GM18951 (cell line): ENCODE data around the gene SPAG17.
"Not testable (repeated sequence)": the region's sequence is repeated elsewhere in the genome, so short reads cannot be mapped to it uniquely, and the experiment has no call there.

Source experiments
- POLR2A ChIP-seq: IDR thresholded peaks from 4 replicates; pipeline ENCODE4 v1.6.1; 2011; ENCODE audit warnings: mild to moderate bottlenecking; ENCODE audit not compliant: insufficient read length, insufficient read depth; ENCODE audit errors: extremely low read depth
- in situ Hi-C: fragments of 300-500 bp; cut with MboI; formaldehyde crosslinking; loops from one replicate; pipeline ENCODE4 v1.12.0; 2022; ENCODE audit warnings: low sequenced_read_pairs, mixed read lengths, inconsistent platforms; ENCODE audit not compliant: unreplicated experiment

SPAG17 gene

GRCh38 chr1:117942293-117942692, 242.7 kb downstream of the SPAG17 start:
- TF ChIP-seq POLR2A, result no peak

GRCh38 chr1:117933769-117934168, 251.3 kb downstream of the SPAG17 start:
- no peak for TF ChIP-seq POLR2A
- in situ Hi-C loops, result no loop called here

More at GRCh38 chr1:117942293-117942692, 242.7 kb downstream of the SPAG17 start:
- in situ Hi-C loops, result no loop called here

DNA sequence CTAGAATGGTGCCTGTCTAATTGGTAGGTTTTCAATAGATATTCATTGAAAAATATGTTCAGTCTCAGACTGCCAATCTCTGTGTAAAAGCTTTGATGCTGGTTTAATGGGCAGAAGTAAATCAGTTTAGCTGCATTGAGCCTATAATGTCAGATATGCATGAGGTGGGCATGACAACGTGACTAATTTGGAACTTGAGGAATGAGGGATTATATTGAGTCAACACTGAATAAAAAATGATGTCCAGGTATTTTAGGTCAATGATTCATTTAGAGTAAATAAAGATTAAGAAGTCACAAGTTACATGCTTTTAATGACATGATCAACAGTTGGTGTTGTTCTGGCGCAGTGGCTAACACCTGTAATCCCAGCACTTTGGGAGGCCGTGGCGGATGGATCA, 252.5 kb downstream of the SPAG17 start:
- no peak for TF ChIP-seq POLR2A
- in situ Hi-C loops, result no loop called here

- in situ Hi-C loops, result no loop called here
- no peak for TF ChIP-seq POLR2A
These were observed 254.5 kb downstream of the SPAG17 start for GRCh38 chr1:117930484-117930883.

- in situ Hi-C loops, result no loop called here
- TF ChIP-seq POLR2A, result no peak
These were observed 254.9 kb downstream of the SPAG17 start for GRCh38 chr1:117930173-117930447.

- TF ChIP-seq POLR2A, result peak; percentile 80
- in situ Hi-C loops, result no loop called here
These were observed 255.5 kb downstream of the SPAG17 start, which contains the start of the genes GDAP2 and WDR3 for GRCh38 chr1:117929343-117930172. Gene GDAP2, minus strand, starts transcription at chr1:117929621. Its CDS starts 9,264 bp downstream, at chr1:117920357. Gene WDR3, plus strand, starts transcription at chr1:117929739. Its CDS starts 3,581 bp downstream, at chr1:117933320.

DNA sequence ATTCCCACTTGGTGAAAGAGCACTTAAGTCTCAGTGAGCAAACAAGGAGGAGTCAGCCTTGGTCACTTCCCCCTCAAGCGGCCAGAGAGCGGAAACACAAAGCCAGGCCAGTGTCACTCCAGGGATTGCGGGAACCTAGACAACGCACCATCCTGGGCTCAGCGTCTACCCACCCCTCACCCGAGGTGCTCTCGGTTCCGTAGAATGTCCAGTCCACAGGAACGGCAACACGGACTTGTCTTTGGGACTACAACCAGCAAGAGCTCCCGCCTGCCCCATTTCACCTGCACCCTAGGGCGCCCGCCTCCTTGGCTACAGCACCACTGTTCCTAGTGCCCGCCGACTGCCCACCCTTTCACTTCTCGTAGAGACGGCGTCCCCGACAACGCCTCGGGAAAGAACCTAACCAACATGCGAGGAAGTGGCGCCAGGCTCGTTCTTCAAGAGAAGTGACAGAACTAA, 256.1 kb downstream of the SPAG17 start:
- in situ Hi-C loops, result no loop called here
- no peak for TF ChIP-seq POLR2A

DNA sequence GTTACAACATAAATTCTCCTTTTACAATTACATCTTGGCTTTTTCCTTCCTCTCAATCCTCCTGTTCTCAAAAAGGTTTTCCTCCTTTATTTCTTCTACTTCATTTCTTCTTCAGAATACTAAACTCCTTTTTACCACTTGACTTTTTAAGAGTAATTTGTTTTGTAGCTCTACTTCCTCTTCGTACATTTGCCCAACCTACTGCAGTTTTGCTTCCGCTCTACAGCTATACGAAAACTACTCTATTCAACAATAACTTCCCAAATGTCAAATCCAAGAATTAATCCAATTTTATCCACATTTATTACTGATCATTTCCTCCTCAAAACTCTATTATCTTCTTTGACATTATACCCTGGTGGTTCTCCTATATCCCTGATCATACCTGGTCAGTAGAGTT, 259.0 kb downstream of the SPAG17 start:
- in situ Hi-C loops, result no loop called here
- no peak for TF ChIP-seq POLR2A

- in situ Hi-C loops, result not testable (repeated sequence)
These were observed 262.3 kb downstream of the SPAG17 start for GRCh38 chr1:117922717-117923116.

GRCh38 chr1:117921991-117922390, 263.0 kb downstream of the SPAG17 start:
- TF ChIP-seq POLR2A, result no peak
- in situ Hi-C loops, result no loop called here

DNA sequence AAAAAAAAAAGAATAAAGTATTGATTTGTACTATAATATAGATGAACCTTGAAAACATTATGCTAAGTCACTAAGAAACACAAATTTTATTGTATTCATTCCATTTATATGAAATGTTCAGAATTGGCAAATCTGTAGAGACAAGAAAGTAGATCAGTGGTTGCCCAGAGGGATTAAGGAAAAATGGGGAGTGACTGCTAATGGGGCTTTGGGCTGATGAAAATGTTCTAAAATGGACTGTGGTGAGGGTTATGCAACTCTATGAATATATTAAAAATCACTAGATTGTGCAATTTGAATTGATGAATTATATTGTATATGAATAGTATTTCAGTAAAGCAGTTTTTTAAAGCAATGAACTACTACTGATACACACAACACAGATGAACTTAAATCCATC, 265.7 kb downstream of the SPAG17 start:
- in situ Hi-C loops, result no loop called here
- no peak for TF ChIP-seq POLR2A

DNA sequence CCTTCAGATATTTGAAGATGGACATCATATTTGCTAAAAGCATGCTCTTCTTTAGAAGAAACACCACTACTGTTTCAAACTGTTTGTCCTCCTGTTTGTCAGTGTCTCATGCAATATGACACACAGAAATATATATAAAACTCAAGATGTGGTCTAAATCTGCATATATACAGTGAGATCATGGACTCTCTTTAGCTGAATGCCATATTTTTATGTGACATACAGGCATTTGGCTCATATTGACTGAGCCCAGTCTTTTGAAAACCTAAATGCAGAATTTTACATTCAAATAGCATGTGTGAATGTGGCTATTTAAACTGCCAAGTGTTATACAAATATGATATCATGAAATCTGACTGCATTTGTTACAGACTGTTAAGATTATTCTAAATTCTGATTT, 274.0 kb downstream of the SPAG17 start:
- in situ Hi-C loops, result no loop called here
- no peak for TF ChIP-seq POLR2A

DNA sequence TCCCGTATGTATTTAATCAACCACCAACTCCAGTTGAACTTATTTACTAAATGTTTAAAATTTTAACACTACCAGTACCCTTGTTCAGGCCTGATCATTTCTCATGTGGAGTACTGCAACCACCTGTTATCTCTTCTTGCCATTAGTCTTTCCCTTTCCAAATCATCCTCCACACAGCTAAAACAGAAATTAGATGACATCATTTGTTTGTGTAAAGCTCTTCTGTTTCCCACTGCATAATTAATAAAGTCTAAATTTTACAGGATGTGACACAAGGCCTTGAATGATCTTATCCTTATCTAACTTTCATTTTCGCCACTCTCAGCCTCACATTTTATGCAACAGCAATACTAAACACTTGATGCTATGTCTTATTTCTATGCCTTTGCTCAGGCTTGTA, 280.0 kb downstream of the SPAG17 start:
- in situ Hi-C loops, result loop anchor here (10.0 kb wide), 1 partner anchor 380 kb away; no protein-coding TSS in a partner anchor
- no peak for TF ChIP-seq POLR2A

DNA sequence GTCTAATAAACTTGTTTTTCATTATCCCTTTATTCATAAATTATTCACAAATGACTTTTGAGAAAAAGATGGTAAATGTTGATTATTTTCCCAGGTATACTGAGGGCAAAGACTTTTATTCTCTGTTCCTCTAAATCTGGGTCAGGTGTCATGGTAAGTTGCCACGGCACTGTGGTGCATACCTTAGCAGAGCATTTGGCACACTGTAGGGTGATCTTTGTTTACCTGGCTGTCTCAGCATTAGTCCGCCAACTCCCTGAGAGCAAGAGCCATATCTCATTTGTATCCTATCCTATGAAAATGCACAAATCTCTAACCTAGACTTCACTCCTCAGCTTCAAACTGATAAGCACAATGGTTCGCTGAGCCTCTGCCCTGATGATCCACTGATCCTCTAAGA, 280.5 kb downstream of the SPAG17 start:
- no peak for TF ChIP-seq POLR2A
- in situ Hi-C loops, result loop anchor here (10.0 kb wide), 1 partner anchor 380 kb away; no protein-coding TSS in a partner anchor
